ENCODE measurements around the gene ACSF2.

ACSF2 gene

DNA sequence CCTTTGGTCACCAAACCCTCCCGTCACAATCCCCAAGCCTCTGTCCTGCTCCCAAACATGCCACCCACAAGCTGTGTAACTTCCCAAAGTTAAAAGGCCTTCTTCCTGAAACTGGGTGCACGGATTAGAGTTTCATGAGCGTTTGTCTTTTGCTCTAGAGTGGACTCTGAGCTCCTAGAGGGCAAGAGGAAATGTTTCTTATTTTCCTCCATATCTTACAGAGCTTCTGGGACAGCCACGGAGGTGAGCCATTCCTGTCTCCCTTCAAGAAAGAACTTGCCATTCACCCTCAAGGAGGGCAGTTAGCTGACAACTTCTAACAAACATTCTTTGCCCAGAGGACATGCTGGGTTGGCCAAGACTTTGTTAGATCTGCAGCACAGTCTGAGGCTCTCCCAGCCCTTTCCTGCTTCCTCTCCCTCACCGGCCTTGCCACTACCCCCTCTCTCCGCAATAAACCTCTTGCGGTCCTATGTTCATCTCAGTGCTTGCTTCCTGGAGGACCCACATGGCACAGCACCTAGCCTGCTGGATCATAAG lies 79.6 kb downstream of the ACSF2 start:
- H3K36me3 Mint-ChIP-seq, result no peaks in the 10 kb centered on the region
- no peaks in the 10 kb centered on the region for H3K9me3 Mint-ChIP-seq
- H3K4me3 Mint-ChIP-seq, result no peak overlapping the region
- peaks cover 38% of the 10 kb centered on the region for H3K4me1 Mint-ChIP-seq
- H3K27me3 Mint-ChIP-seq, result no peaks in the 10 kb centered on the region
- no peak overlapping the region for H3K27ac Mint-ChIP-seq

DNA sequence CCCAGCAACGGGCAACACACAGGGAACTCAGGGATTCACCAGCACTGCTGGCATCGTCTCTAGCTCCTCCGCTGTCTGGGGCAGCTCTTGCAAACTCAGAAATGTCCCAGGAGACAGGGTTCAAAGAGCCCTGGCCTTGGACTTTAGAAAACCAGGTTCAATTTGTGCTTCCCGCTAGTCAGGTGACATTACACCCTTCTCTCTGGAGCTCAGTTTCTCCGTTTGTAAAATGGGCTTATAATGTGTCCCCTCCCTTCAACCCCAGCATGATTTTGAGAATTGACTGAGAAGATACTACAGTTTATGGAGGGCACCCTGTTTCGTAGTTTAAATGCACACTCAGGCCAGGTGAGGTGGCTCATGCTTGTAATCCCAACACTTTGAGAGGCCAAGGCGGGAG lies 80.3 kb downstream of the ACSF2 start:
- Mint-ChIP-seq H3K4me1 (peaks cover 44% of the 10 kb centered on the region), H3K27ac (no peak overlapping the region), H3K36me3 (no peaks in the 10 kb centered on the region), H3K4me3 (peak overlapping the region; percentile 11), H3K9me3 (no peaks in the 10 kb centered on the region), H3K27me3 (no peaks in the 10 kb centered on the region)

DNA sequence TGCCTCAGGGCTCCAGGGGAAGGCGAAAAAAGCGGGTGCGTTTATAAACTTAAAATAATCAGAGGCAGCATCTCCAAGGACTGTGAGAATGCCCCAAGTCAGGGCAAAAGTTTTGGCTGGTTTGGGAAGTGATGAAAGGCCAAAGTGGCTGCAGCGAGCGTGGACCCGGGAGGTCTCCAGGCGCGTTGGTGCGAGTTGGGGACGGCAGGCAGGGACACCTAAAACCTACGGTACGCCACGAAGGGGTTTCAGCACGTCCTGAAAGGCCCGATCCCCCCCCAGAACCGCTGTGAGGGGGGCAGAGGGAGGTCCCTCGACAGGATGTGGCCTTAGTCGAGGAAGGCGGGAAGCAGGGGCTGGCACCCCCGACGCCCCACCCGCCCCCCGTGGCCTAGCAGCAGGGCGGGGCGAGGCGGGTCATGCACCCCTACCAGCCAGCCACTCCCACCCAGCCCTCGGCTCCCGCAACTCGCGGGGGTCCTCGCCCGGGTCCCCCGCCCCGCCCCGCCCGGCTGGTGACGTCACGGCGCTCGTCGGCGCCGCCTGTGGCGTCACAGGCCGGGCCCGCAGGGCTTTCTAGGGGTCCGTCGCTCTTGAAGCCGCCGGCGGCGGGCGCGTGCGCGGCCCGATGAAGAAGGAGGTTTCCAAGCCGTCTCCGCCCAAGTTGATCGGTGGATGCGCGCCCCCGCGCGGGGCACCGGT lies 82.0 kb downstream of the ACSF2 start, which contains the start of gene MYCBPAP:
Gene MYCBPAP (plus strand): TSS at position 569 of the 702 bp plus-strand sequence. CDS start 236 bp downstream, outside the sequence.
- no peaks in the 10 kb centered on the region for H3K36me3 Mint-ChIP-seq
- H3K9me3 Mint-ChIP-seq, result no peaks in the 10 kb centered on the region
- H3K4me1 Mint-ChIP-seq, result peaks cover 51% of the 10 kb centered on the region
- peak within 1 kb of the TSS; percentile 63 for H3K27ac Mint-ChIP-seq
- H3K27me3 Mint-ChIP-seq, result no peaks in the 10 kb centered on the region
- peak within 1 kb of the TSS; percentile 91 for H3K4me3 Mint-ChIP-seq

DNA sequence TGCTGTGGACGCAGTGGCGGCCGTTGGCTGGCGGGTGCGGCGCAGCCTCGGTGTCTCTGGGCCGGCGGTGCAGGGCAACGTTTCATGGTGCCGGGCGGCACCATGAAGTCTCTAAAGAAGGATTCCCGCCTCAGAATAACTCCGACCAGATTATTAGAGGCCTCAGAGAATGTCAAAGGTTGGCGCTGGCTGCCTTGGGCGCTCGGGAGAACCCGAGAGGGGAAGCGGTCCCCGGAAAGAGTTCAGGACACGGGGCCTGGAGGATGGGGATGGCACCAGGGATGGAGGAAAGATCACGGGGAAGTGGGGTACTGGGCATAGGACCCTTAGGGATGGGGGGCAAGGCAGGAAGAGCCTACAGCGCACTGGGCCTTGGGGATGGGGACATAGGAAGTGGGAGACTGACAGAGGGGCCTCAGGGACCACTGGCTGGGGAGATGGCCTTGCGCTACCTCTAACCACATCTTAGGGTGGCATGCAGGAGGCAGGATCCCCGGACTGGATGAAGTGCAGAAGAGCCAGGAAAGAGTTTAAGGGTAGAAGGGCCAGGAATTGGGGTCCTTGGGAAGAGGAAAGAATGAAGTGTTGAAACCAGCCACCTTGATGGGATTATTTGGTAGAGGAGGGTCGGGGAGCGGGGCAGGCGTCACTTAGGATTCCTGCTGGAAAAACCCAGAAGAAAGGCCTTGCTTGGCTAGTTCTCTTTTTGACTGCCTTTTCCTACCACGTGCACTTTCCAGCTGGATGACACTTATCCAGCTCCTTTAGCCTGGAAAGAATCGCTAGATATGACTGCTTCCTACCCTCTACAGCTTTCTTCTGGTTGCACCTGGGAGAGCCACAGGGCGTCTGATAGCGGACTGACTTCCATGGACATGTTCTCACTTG lies 82.8 kb downstream of the ACSF2 start:
- peak overlapping the region; percentile 91 for H3K4me3 Mint-ChIP-seq
- H3K27me3 Mint-ChIP-seq, result no peaks in the 10 kb centered on the region
- H3K27ac Mint-ChIP-seq, result peak overlapping the region; percentile 63
- H3K9me3 Mint-ChIP-seq, result no peaks in the 10 kb centered on the region
- H3K36me3 Mint-ChIP-seq, result no peaks in the 10 kb centered on the region
- H3K4me1 Mint-ChIP-seq, result peaks cover 47% of the 10 kb centered on the region

DNA sequence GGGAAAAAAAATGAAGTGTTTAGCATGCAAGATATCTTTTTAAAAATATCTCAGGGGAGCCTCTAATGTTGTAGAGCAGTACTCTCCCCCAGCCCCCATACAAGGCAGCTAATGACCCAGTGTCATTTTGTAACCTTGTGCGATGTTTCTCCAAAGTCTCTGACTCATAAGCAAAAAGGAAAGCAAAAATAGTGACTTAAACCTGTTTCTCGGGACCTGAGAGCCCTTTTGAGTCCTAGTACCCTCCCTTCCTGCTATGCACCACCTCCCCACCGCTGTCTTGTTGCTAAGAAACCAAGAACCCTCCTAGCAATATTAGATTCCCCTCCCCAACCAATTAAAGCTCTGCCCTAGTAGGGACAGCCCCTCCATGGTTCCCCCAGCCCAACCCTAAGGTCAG lies 85.0 kb downstream of the ACSF2 start:
- peak overlapping the region; percentile 76 for H3K27ac Mint-ChIP-seq
- peaks cover 33% of the 10 kb centered on the region for H3K4me1 Mint-ChIP-seq
- no peaks in the 10 kb centered on the region for H3K9me3 Mint-ChIP-seq
- no peaks in the 10 kb centered on the region for H3K36me3 Mint-ChIP-seq
- H3K4me3 Mint-ChIP-seq, result no peak overlapping the region
- H3K27me3 Mint-ChIP-seq, result no peaks in the 10 kb centered on the region

DNA sequence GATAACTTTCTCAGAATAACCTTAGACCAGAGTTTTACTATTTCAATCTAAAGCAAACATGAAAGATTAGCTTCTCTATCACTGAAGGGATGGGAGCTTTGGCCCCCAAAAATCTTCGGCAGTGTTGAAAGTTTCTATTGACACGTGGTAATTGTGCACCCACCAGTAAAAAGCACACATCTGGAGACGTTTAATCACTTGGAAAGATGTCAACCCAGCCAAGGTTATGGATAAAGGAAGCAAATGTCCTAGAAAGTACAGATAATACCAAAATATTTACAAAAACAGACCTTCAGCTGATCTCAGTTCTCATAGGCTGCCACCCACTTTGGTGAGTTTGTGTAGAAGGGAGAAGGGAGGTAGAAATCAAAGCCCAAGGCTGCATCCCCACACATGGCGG lies 87.5 kb downstream of the ACSF2 start:
- H3K36me3 Mint-ChIP-seq, result no peaks in the 10 kb centered on the region
- no peak overlapping the region for H3K4me3 Mint-ChIP-seq
- H3K27me3 Mint-ChIP-seq, result no peaks in the 10 kb centered on the region
- H3K4me1 Mint-ChIP-seq, result peaks cover 39% of the 10 kb centered on the region
- no peaks in the 10 kb centered on the region for H3K9me3 Mint-ChIP-seq
- no peak overlapping the region for H3K27ac Mint-ChIP-seq

DNA sequence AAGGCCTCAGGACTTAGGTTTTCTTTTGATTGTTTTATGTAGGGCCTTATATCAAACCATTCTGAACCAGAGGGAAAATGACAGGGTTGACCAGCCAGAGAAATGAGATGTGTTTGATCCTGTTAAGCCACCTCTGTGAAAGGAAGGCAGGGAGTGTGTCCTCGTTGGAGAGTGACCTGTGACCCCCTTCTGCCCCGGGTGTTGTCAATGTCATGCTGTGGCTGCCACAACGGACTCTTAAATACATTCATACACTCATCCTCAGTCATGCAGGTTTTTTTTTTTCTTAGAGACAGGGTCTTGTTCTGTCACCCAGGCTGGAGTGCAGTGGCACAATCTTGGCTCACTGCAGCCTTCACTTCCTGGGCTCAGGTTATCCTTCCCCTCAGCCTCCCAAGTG lies 88.4 kb downstream of the ACSF2 start:
- H3K27me3 Mint-ChIP-seq, result no peaks in the 10 kb centered on the region
- no peak overlapping the region for H3K4me3 Mint-ChIP-seq
- no peak overlapping the region for H3K27ac Mint-ChIP-seq
- H3K36me3 Mint-ChIP-seq, result no peaks in the 10 kb centered on the region
- peaks cover 31% of the 10 kb centered on the region for H3K4me1 Mint-ChIP-seq
- H3K9me3 Mint-ChIP-seq, result no peaks in the 10 kb centered on the region

DNA sequence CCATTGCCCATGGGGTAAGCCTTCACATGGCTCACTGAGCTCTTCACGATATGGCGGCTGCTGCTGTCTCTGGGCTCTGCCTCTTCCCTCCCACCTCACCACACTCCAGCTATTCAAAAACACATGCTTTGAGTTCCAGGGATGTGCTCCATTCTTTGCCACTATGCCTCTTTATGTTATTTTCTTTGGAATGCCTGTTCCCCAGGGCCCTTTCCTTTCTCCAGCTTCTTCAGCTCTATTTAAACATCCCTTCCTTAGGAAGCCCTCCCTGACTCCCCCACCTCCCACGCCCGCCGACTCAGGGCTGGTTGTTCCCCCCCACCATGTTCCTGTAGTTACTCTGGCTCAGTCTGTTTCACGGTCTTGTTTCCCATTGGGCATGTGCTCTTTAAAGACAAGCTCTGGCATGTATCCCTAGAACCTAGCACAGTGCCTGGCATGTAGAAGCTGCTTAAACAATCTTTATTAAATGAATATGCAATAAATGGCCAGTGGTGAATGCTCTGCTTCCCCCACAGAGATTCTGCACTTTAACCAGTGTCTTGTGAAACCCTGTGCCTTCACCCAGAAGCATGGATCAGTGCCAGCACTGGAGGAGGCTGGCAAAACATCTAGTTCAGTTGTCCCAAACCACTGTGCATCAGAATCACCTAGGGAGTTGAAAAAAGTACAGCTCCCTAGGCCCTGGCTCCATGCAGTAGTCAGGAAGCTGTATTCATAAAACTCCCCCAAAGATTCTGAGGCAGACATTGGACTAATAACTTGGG lies 89.1 kb downstream of the ACSF2 start:
- H3K27me3 Mint-ChIP-seq, result no peaks in the 10 kb centered on the region
- H3K9me3 Mint-ChIP-seq, result no peaks in the 10 kb centered on the region
- no peak overlapping the region for H3K27ac Mint-ChIP-seq
- no peak overlapping the region for H3K4me3 Mint-ChIP-seq
- peaks cover 26% of the 10 kb centered on the region for H3K4me1 Mint-ChIP-seq
- H3K36me3 Mint-ChIP-seq, result no peaks in the 10 kb centered on the region

DNA sequence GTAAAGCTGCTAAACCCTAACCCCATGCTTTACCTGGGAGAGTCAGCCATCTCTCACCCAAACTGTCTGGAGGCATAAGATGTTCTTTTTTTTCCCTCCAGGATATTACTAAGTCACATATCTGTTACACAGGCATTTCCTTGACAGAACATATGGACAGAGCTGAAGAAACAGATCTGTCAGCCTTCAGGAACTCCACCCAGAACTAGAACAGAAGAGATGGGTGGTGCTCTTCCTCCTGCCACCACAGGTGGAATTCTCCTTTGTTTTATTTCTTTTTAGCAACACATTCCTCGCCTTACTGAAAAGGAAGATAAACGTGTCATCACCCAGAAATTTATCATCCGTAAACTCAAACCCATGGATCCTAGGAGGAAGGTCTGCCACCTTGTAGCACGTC lies 91.0 kb downstream of the ACSF2 start:
- H3K27ac Mint-ChIP-seq, result no peak overlapping the region
- H3K4me1 Mint-ChIP-seq, result peaks cover 11% of the 10 kb centered on the region
- no peaks in the 10 kb centered on the region for H3K27me3 Mint-ChIP-seq
- no peaks in the 10 kb centered on the region for H3K9me3 Mint-ChIP-seq
- H3K36me3 Mint-ChIP-seq, result no peaks in the 10 kb centered on the region
- H3K4me3 Mint-ChIP-seq, result no peak overlapping the region

DNA sequence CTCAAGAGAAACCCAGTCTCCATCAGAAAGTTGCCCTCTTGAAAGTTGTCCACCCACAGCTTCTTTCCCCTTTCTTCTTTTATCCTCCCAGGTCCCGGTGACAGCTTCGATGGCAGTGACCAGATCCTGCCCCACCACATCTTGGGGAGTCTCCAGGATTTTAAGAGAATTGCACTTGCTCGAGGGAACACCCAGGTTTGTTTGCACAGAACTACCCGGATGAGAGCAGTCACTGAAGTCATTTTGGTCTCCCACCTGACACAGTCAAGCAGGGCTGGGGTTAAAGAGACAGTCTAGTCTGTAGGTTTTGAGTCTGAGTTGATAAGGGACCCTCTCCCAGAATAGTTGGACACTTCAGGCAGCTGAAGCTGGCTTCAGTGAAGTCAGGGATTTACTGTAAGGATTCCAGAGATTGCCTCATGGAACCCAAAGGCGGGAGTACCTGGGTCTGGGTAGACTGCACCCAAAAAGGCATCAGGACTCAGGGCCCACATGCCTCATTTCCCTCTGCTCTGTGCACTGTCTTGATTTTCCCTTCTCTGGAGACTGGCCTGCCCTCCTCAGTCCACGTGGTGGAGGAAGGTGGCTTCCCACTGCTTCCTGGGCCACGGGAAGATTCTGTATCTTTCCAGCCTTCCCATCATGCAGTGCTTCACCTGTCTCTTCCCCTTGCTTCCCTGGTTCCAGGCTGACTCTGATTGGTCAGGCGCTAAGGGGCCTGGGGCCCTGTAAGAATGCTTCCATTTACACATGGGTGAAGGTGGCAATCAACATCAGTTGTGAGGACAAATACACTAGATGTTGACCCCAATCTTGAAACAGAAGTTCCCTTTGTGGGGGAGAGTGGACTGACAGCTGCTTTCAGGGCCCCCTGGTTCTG lies 91.7 kb downstream of the ACSF2 start:
- Mint-ChIP-seq H3K36me3 (no peaks in the 10 kb centered on the region), H3K27me3 (no peaks in the 10 kb centered on the region), H3K9me3 (no peaks in the 10 kb centered on the region), H3K4me3 (no peak overlapping the region), H3K4me1 (peaks cover 11% of the 10 kb centered on the region), H3K27ac (no peak overlapping the region)

DNA sequence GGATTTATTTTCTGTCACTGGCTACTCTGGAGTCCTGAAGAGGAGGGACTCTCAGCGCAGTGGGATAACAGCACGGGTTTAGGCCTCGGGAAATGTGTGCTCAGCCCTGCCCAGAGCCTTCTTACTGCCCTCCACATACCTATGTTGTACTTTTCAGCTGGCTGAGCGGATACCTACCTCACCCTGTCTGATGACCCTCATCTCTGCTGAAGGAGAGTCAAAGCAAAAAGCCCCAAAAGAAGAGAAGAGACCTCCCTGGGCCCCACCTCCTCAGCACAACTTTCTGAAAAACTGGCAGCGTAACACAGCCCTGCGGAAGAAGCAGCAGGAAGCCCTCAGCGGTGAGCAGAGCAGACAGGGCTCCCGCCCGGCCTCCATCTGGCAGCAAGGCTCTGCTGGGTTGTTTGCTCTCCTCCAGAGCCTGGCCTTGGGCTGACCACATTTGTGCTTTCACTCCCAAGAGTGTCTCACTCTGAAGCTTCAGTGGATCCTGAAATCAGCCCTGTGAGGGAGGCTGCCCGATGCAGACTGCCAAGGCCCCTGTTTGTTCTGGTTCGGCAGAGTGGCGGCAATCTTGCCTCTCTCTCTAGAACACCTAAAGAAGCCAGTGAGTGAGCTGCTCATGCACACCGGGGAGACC lies 92.5 kb downstream of the ACSF2 start:
- Mint-ChIP-seq H3K4me3 (no peak overlapping the region), H3K27ac (no peak overlapping the region), H3K36me3 (no peaks in the 10 kb centered on the region), H3K9me3 (no peaks in the 10 kb centered on the region), H3K27me3 (no peaks in the 10 kb centered on the region), H3K4me1 (peaks cover 11% of the 10 kb centered on the region)

DNA sequence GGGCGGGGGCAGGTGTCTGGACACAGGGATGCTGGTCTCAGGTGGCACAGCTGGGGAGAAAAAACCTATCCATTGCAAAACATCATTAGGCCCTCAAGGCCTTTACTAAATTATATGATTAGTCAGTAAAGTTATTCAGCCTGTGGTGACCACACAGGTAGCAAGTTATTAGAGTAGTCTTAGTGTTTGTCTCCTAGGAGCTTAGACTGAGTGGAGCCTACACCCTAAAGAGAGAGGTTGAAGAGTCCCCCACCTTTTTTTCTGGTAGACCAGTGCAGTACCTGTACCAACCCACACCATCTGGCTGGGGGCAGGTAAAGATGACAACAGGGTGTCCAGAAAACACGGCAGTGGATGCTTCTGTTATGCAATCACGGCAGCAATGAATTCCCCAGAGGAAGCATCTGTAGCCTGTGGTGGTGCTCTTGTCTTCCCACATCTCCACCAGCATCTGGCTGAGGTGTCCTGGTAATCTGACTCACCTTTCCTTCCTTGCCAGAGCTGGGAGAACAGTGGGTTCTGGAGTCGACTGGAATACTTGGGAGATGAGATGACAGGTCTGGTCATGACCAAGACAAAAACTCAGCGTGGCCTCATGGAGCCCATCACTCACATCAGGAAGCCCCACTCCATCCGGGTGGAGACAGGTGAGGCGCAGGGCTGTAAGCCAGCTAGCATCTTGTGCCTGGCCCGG lies 93.3 kb downstream of the ACSF2 start:
- Mint-ChIP-seq H3K27ac (no peak overlapping the region), H3K4me3 (no peak overlapping the region), H3K36me3 (no peaks in the 10 kb centered on the region)

DNA sequence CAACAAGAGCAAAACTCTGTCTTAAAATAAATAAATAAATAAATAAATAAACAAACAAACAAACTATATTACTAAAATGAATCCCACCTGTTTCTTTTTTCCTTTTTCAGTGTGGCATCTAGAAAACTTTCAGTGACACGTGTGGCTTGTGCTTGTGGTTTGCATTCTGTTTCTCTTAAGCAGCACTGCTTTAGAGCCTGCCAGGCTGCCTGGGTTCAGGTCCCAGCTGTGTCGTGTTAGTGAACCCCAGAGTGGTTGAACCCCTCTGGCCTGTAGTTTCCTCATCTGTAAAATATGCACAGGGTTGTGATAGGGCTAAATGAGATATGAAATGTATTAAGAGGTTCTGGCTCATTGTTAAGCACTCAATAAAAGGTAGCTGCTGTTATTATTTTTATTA lies 94.5 kb downstream of the ACSF2 start:
- Mint-ChIP-seq H3K27me3 (no peaks in the 10 kb centered on the region), H3K4me3 (no peak overlapping the region), H3K36me3 (no peaks in the 10 kb centered on the region), H3K27ac (no peak overlapping the region), H3K4me1 (peaks cover 11% of the 10 kb centered on the region), H3K9me3 (no peaks in the 10 kb centered on the region)

More for the DNA sequence above, 93.3 kb downstream of the ACSF2 start:
- H3K9me3 Mint-ChIP-seq, result no peaks in the 10 kb centered on the region
- H3K4me1 Mint-ChIP-seq, result peaks cover 11% of the 10 kb centered on the region
- H3K27me3 Mint-ChIP-seq, result no peaks in the 10 kb centered on the region

DNA sequence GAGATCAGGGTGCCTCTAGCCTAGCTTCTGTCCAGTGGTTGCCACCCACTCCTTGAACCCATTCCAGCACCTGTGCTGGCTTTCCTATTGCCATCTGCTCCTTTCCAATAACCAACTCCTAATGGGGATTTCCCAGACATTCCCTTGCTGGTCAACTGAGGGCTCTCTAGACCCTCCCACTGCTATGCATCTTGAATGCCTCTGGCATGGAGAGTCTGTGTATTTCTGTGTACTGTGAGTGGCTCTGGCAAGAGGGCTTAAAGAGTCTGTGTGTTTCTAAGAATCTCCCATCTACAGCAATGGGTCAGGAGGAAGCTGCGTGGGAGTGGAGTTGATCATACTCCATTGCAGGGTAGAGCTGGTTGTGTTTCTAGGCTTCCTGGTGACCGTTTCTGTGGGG lies 95.5 kb downstream of the ACSF2 start:
- H3K27ac Mint-ChIP-seq, result no peak overlapping the region
- no peaks in the 10 kb centered on the region for H3K36me3 Mint-ChIP-seq
- no peak overlapping the region for H3K4me3 Mint-ChIP-seq
- no peaks in the 10 kb centered on the region for H3K27me3 Mint-ChIP-seq
- H3K4me1 Mint-ChIP-seq, result peaks cover 11% of the 10 kb centered on the region
- H3K9me3 Mint-ChIP-seq, result no peaks in the 10 kb centered on the region
